HEK293 (cell line): Measurements from ENCODE around the gene ATOH7.

Experiments used
- ATF2 ChIP-seq: fragments of 450-650 bp; formaldehyde crosslinking; IDR thresholded peaks from 2 replicates; pipeline ENCODE4 v1.5.1; 2016; ENCODE audit warnings: missing biosample characterization, missing genetic modification characterization, low read depth
- CTCF ChIP-seq: fragments of 450-650 bp; formaldehyde crosslinking; IDR thresholded peaks from 2 replicates; pipeline ENCODE4 v1.5.1; 2016; ENCODE audit warnings: missing biosample characterization, missing genetic modification characterization
- GFI1B ChIP-seq: fragments of 450-650 bp; formaldehyde crosslinking; IDR thresholded peaks from 2 replicates; pipeline ENCODE4 v1.5.1; 2016; ENCODE audit warnings: missing biosample characterization, missing genetic modification characterization
- GLI4 ChIP-seq: fragments of 450-650 bp; formaldehyde crosslinking; IDR thresholded peaks from 2 replicates; pipeline ENCODE4 v1.5.1; 2016; ENCODE audit warnings: missing biosample characterization, missing genetic modification characterization
- SP2 ChIP-seq: fragments of 450-650 bp; formaldehyde crosslinking; IDR thresholded peaks from 2 replicates; pipeline ENCODE4 v1.5.1; 2016; ENCODE audit warnings: missing biosample characterization, missing genetic modification characterization
- TCF7L2 ChIP-seq: IDR thresholded peaks from 2 replicates; pipeline ENCODE4 v1.6.1; 2011; ENCODE audit warnings: low read depth, mild to moderate bottlenecking, inconsistent platforms, low read length, moderate library complexity, borderline replicate concordance
- ZBTB17 ChIP-seq: fragments of 450-650 bp; formaldehyde crosslinking; IDR thresholded peaks from 2 replicates; pipeline ENCODE4 v1.5.1; 2016; ENCODE audit warnings: missing biosample characterization, missing genetic modification characterization
- ZNF366 ChIP-seq: fragments of 450-650 bp; formaldehyde crosslinking; conservative IDR thresholded peaks from 2 replicates; pipeline ENCODE4 v1.5.1; 2016; ENCODE audit warnings: missing biosample characterization, missing genetic modification characterization
- ZNF398 ChIP-seq: fragments of 450-650 bp; formaldehyde crosslinking; IDR thresholded peaks from 2 replicates; pipeline ENCODE4 v1.5.1; 2017; ENCODE audit warnings: missing biosample characterization, missing genetic modification characterization
- ZNF501 ChIP-seq: fragments of 450-650 bp; formaldehyde crosslinking; IDR thresholded peaks from 2 replicates; pipeline ENCODE4 v1.5.1; 2016; ENCODE audit warnings: missing biosample characterization, missing genetic modification characterization
- ZNF510 ChIP-seq: fragments of 450-650 bp; formaldehyde crosslinking; IDR thresholded peaks from 2 replicates; pipeline ENCODE4 v1.5.1; 2018; ENCODE audit warnings: mild to moderate bottlenecking, missing genetic modification characterization, missing biosample characterization; ENCODE audit not compliant: insufficient replicate concordance
- ZNF561 ChIP-seq: fragments of 450-650 bp; IDR thresholded peaks from 2 replicates; pipeline ENCODE4 v1.5.1; 2018; ENCODE audit warnings: missing biosample characterization, missing genetic modification characterization, borderline replicate concordance
- ZNF660 ChIP-seq: fragments of 450-650 bp; IDR thresholded peaks from 2 replicates; pipeline ENCODE4 v1.5.1; 2018; ENCODE audit warnings: missing biosample characterization, mild to moderate bottlenecking, missing genetic modification characterization

GRCh38 chr10:68222391-68222790 is 9.5 kb downstream of the ATOH7 start:
- TF ChIP-seq ZNF660, result no peak
- TF ChIP-seq ZNF501, result no peak
- no peak for TF ChIP-seq ZNF366
- no peak for TF ChIP-seq CTCF
- no peak for TF ChIP-seq ZBTB17 (tag by site-specific recombination)
- TF ChIP-seq SP2 (tag by site-specific recombination), result no peak
- TF ChIP-seq ATF2 (tag by site-specific recombination), result no peak
- no peak for TF ChIP-seq ZNF510 (tag by site-specific recombination)
- TF ChIP-seq ZNF561 (tag by site-specific recombination), result no peak
- TF ChIP-seq GFI1B (tag by site-specific recombination), result no peak
- no peak for TF ChIP-seq ZNF398 (tag by site-specific recombination)
- no peak for TF ChIP-seq TCF7L2
- no peak for TF ChIP-seq GLI4 (tag by site-specific recombination)
